Ovary (tissue), 9 donors: ENCODE results near the gene AFF4. TPM values are rescaled to one million over a fixed set of nuclear protein-coding genes. Genes with fewer than 3 reads are reported as not detected.

Source experiments
- DNase-seq, 5 donors: peaks; one replicate each; pipeline ENCODE4 v3.0.0-alpha.2; 2019 to 2020
- H3K27ac ChIP-seq, 2 donors: fragments of 200-600 bp; one replicate each; pipeline versions ENCODE4 v1.5.1 to v1.8.0; 2019 to 2022
- H3K27me3 ChIP-seq: fragments of 200-600 bp; one replicate; pipeline ENCODE4 v1.8.0; 2022
- H3K36me3 ChIP-seq: fragments of 200-600 bp; sonication (generic); one replicate; pipeline ENCODE4 v1.5.1; 2019
- H3K4me1 ChIP-seq: one replicate; pipeline ENCODE4 v1.8.1; 2013; ENCODE audit warnings: mild to moderate bottlenecking, moderate library complexity; ENCODE audit not compliant: insufficient read depth
- H3K4me3 ChIP-seq: fragments of 200-600 bp; sonication (generic); one replicate; pipeline ENCODE4 v1.5.1; 2017
- H3K9me3 ChIP-seq, 2 donors: fragments of 200-600 bp in 1 of 2; sonication (generic) in 1 of 2; one replicate each; pipeline versions ENCODE4 v1.5.1 to v1.8.1; 2013 to 2019; ENCODE audit warnings: mild to moderate bottlenecking in 1 of 2, moderate library complexity in 1 of 2
- EP300 ChIP-seq: sonication (generic); formaldehyde crosslinking; IDR thresholded peaks from one replicate; pipeline ENCODE4 v1.6.1; 2017; ENCODE audit warnings: antibody characterized with exemption
- POLR2A ChIP-seq: fragments of 450-650 bp; IDR thresholded peaks from one replicate; pipeline ENCODE4 v1.6.1; 2017; ENCODE audit warnings: antibody characterized with exemption, mild to moderate bottlenecking, moderate library complexity
- WGBS, 3 donors: extraction: QIAGEN DNeasy Blood & Tissue Kit in 1 of 3; methylation state at CpG; one replicate each; pipeline versions ENCODE4 v1.1.5 to v1.1.7; 2013 to 2017; 5-methylcytosine and 5-hydroxymethylcytosine counted together
- intact Hi-C, 4 donors: fragments of 100-400 bp; cut with DNase I; formaldehyde crosslinking; loops; one replicate each; pipeline versions ENCODE4 v1.11.0 to v1.15.1; 2022 to 2023
- polyA plus RNA-seq, 2 donors: library from polyadenylated mRNA; stranded (reverse); fragments of 200-250 nt in 1 of 2; fragments of 350-450 nt in 1 of 2; fragmentation: Illumina TruSeq in 1 of 2; extraction: RNeasy Lipid Tissue Mini Kit (QIAGEN cat#74804) in 1 of 2; gene quantifications; one replicate each; pipeline ENCODE4 v1.2.3, GENCODE V29; 2013 to 2014
- total RNA-seq, 7 donors: library from RNA; depleted of rRNA in 2 of 7; stranded (reverse); fragments of >200 nt in 2 of 7; fragmentation: NEBNext Ultra II Directional in 3 of 7; extraction: Animal tissue kit (Norgen Biotek cat#: 25700) in 3 of 7; gene quantifications; one replicate each; pipeline versions ENCODE4 v1.1.0 to v1.2.4, GENCODE V29; 2016 to 2023
- TF ChIP-seq, protein P1 (sequence below), 3 donors: fragments of 450-650 bp in 2 of 3; fragments of 200-600 bp in 1 of 3; IDR thresholded peaks; one replicate each; pipeline versions ENCODE4 v1.5.1 to v1.8.0; 2016 to 2022; ENCODE audit warnings: antibody characterized with exemption in 3 of 3, mild to moderate bottlenecking in 1 of 3
- donor health status: DM: no; HTN: no; CAD: no; lungs with moderate emphysema.
- donor health status: DM: no; HTN: no; CAD: no.
- donor health status: Bipolar disorder and iron deficiency.
- donor health status: DM: yes; HTN: yes; CAD: no.
- donor health status: DM: no; HTN: no; CAD: no.
- donor health status: DM: yes; HTN: yes; CAD: no.

The AFF4 gene
- total and polyA plus RNA-seq, 9 donors, result 19.5 to 114 (median 70.5) TPM

- no peak for DNase-seq
- H3K9me3 ChIP-seq, result no peaks in the 10 kb centered on the region
- TF ChIP-seq EP300 (no peak), POLR2A (no peak)
- TF ChIP-seq, protein P1, sequence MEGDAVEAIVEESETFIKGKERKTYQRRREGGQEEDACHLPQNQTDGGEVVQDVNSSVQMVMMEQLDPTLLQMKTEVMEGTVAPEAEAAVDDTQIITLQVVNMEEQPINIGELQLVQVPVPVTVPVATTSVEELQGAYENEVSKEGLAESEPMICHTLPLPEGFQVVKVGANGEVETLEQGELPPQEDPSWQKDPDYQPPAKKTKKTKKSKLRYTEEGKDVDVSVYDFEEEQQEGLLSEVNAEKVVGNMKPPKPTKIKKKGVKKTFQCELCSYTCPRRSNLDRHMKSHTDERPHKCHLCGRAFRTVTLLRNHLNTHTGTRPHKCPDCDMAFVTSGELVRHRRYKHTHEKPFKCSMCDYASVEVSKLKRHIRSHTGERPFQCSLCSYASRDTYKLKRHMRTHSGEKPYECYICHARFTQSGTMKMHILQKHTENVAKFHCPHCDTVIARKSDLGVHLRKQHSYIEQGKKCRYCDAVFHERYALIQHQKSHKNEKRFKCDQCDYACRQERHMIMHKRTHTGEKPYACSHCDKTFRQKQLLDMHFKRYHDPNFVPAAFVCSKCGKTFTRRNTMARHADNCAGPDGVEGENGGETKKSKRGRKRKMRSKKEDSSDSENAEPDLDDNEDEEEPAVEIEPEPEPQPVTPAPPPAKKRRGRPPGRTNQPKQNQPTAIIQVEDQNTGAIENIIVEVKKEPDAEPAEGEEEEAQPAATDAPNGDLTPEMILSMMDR (IDR thresholded peaks at IDR 0.05), result no peak
- no peaks in the 10 kb centered on the region for H3K36me3 ChIP-seq
- H3K27ac ChIP-seq, result no peak overlapping the region
- no peak overlapping the region for H3K4me3 ChIP-seq
- intact Hi-C loops, result no loop called here
- H3K27me3 ChIP-seq, result no peaks in the 10 kb centered on the region
- H3K4me1 ChIP-seq, result no peaks in the 10 kb centered on the region
- 46 to 56% (median 47%) methylated on average over 2 of the region's 2 CpGs for WGBS, 3 donors
Measured at GRCh38 chr5:132850066-132850465, 113.4 kb downstream of the AFF4 start.

GRCh38 chr5:132849347-132849746 is 114.1 kb downstream of the AFF4 start:
- Histone ChIP-seq H3K4me3 (no peak overlapping the region), H3K27ac (no peak overlapping the region), H3K4me1 (no peaks in the 10 kb centered on the region), H3K36me3 (no peaks in the 10 kb centered on the region), H3K27me3 (no peaks in the 10 kb centered on the region), H3K9me3 (no peaks in the 10 kb centered on the region)
- no peak for DNase-seq
- intact Hi-C loops, result no loop called here
- WGBS, 3 donors, result 58 to 70% (median 63%) methylated on average over 1 of the region's 1 CpG
- TF ChIP-seq EP300 (no peak), POLR2A (no peak)
- TF ChIP-seq, protein P1 (IDR thresholded peaks at IDR 0.05), result no peak

- no peak for DNase-seq
- Histone ChIP-seq H3K4me3 (no peak overlapping the region), H3K27me3 (no peaks in the 10 kb centered on the region), H3K27ac (no peak overlapping the region), H3K4me1 (no peaks in the 10 kb centered on the region), H3K9me3 (no peaks in the 10 kb centered on the region), H3K36me3 (no peaks in the 10 kb centered on the region)
- TF ChIP-seq, protein P1 (IDR thresholded peaks at IDR 0.05), result no peak
- no peak for TF ChIP-seq POLR2A
- WGBS, 3 donors, result 89 to 95% (median 94%) methylated on average over 8 of the region's 8 CpGs
- intact Hi-C loops, result no loop called here
Measured at GRCh38 chr5:132848270-132848669, 115.2 kb downstream of the AFF4 start.

DNA sequence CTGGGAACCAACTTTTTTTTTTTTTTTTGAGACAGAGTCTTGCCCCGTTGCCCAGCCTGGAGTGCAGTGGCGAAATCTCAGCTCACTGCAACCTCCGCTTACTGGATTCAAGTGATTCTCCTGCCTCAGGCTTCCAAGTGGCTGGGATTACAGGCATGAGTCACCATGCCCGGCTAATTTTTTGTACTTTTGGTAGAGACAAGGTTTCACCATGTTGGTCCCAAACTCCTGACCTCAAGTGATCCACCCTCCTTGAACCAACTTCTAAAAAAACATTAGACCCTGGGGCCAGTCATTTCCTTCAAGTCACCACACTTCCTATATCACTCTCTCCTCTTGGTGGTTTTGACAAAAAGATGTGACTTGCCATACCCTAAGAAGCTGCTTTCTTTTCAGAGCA is 122.1 kb downstream of the AFF4 start:
- TF ChIP-seq EP300, result no peak
- TF ChIP-seq, protein P1 (IDR thresholded peaks at IDR 0.05), result no peak
- TF ChIP-seq POLR2A, result no peak
- DNase-seq, result no peak
- no peak overlapping the region for H3K27ac ChIP-seq
- H3K27me3 ChIP-seq, result no peaks in the 10 kb centered on the region
- H3K4me3 ChIP-seq, result no peak overlapping the region
- H3K36me3 ChIP-seq, result no peaks in the 10 kb centered on the region
- 83 to 93% (median 92%) methylated on average over 4 of the region's 4 CpGs for WGBS, 3 donors
- no peaks in the 10 kb centered on the region for H3K9me3 ChIP-seq
- intact Hi-C loops, result loop anchor here in 1 of 4 donors (5.0 kb wide), 1 partner anchor 1034 kb away; no protein-coding TSS in a partner anchor
- no peaks in the 10 kb centered on the region for H3K4me1 ChIP-seq
